Astrocyte (in vitro differentiated cells and primary cell): ENCODE measurements around the gene SP6.

Experiments used
- CTCF ChIP-seq: IDR thresholded peaks from 2 replicates; pipeline ENCODE4 v1.5.1; 2011; ENCODE audit warnings: low read depth, mild to moderate bottlenecking, inconsistent platforms, low read length, moderate library complexity; ENCODE audit not compliant: insufficient read depth
- EZH2 ChIP-seq: IDR thresholded peaks from 2 replicates; pipeline ENCODE4 v1.6.1; 2012; ENCODE audit warnings: mild to moderate bottlenecking, low read length, inconsistent platforms; ENCODE audit not compliant: insufficient read depth

- TF ChIP-seq CTCF: no peak
- no peak for TF ChIP-seq EZH2
These were observed 5.3 kb downstream of the SP6 start for GRCh38 chr17:47845716-47846075.
